ENCODE data around the gene SERPINE2. TPM values are rescaled to one million over a fixed set of nuclear protein-coding genes. Genes with fewer than 3 reads are reported as not detected.
A peak's percentile ranks its signal among the peaks of the same experiment; 100 is the strongest.

Gene SERPINE2
- polyA plus RNA-seq, 2 donors, result 16.6 to 19.6 TPM

- Histone ChIP-seq H3K4me3 (ENCODE audit: low read depth in 1 of 2, low read length in 2 of 2) (no peak overlapping the region), H3K36me3 (ENCODE audit: control insufficient read depth in 2 of 2, insufficient read depth in 2 of 2, low read length in 1 of 2) (peaks cover 0 to 2% of the 10 kb centered on the region in 2 donors), H3K4me1 (ENCODE audit: control insufficient read depth in 2 of 2, insufficient read depth in 2 of 2, low read length in 1 of 2) (no peaks in the 10 kb centered on the region), H3K9me3 (ENCODE audit: control insufficient read depth in 2 of 2, insufficient read depth in 1 of 2, low read depth in 1 of 2, low read length in 1 of 2) (no peaks in the 10 kb centered on the region), H3K27ac (ENCODE audit: low read depth in 2 of 2, low read length in 1 of 2) (no peak overlapping the region), H3K27me3 (ENCODE audit: control insufficient read depth in 1 of 2, insufficient read depth in 2 of 2, low read length in 2 of 2) (no peaks in the 10 kb centered on the region)
- 84 to 87% methylated on average over 5 of the region's 5 CpGs for WGBS, 2 donors
These were observed 67.4 kb downstream of the SERPINE2 start for GRCh38 chr2:223971731-223972130.

- H3K4me1 ChIP-seq (ENCODE audit: control insufficient read depth in 2 of 2, insufficient read depth in 2 of 2, low read length in 1 of 2), result no peaks in the 10 kb centered on the region
- no peaks in the 10 kb centered on the region for H3K27me3 ChIP-seq (ENCODE audit: control insufficient read depth in 1 of 2, insufficient read depth in 2 of 2, low read length in 2 of 2)
- 62% methylated on average over 8 of the region's 8 CpGs for WGBS, 2 donors
- peaks cover 0 to 2% of the 10 kb centered on the region in 2 donors for H3K36me3 ChIP-seq (ENCODE audit: control insufficient read depth in 2 of 2, insufficient read depth in 2 of 2, low read length in 1 of 2)
- no peaks in the 10 kb centered on the region for H3K9me3 ChIP-seq (ENCODE audit: control insufficient read depth in 2 of 2, insufficient read depth in 1 of 2, low read depth in 1 of 2, low read length in 1 of 2)
- H3K27ac ChIP-seq (ENCODE audit: low read depth in 2 of 2, low read length in 1 of 2), result no peak overlapping the region
- no peak overlapping the region for H3K4me3 ChIP-seq (ENCODE audit: low read depth in 1 of 2, low read length in 2 of 2)
These were observed 68.5 kb downstream of the SERPINE2 start for GRCh38 chr2:223970343-223971128.

GRCh38 chr2:223969856-223970255, 69.2 kb downstream of the SERPINE2 start:
- Histone ChIP-seq H3K4me1 (ENCODE audit: control insufficient read depth in 2 of 2, insufficient read depth in 2 of 2, low read length in 1 of 2) (no peaks in the 10 kb centered on the region), H3K9me3 (ENCODE audit: control insufficient read depth in 2 of 2, insufficient read depth in 1 of 2, low read depth in 1 of 2, low read length in 1 of 2) (no peaks in the 10 kb centered on the region), H3K4me3 (ENCODE audit: low read depth in 1 of 2, low read length in 2 of 2) (no peak overlapping the region), H3K36me3 (ENCODE audit: control insufficient read depth in 2 of 2, insufficient read depth in 2 of 2, low read length in 1 of 2) (peaks cover 0 to 2% of the 10 kb centered on the region in 2 donors), H3K27ac (ENCODE audit: low read depth in 2 of 2, low read length in 1 of 2) (no peak overlapping the region), H3K27me3 (ENCODE audit: control insufficient read depth in 1 of 2, insufficient read depth in 2 of 2, low read length in 2 of 2) (no peaks in the 10 kb centered on the region)
- 90 to 95% methylated on average over 1 of the region's 1 CpG for WGBS, 2 donors

GRCh38 chr2:223969315-223969714, 69.8 kb downstream of the SERPINE2 start:
- Histone ChIP-seq H3K4me3 (ENCODE audit: low read depth in 1 of 2, low read length in 2 of 2) (no peak overlapping the region), H3K27ac (ENCODE audit: low read depth in 2 of 2, low read length in 1 of 2) (no peak overlapping the region), H3K36me3 (ENCODE audit: control insufficient read depth in 2 of 2, insufficient read depth in 2 of 2, low read length in 1 of 2) (peaks cover 0 to 2% of the 10 kb centered on the region in 2 donors), H3K4me1 (ENCODE audit: control insufficient read depth in 2 of 2, insufficient read depth in 2 of 2, low read length in 1 of 2) (no peaks in the 10 kb centered on the region), H3K9me3 (ENCODE audit: control insufficient read depth in 2 of 2, insufficient read depth in 1 of 2, low read depth in 1 of 2, low read length in 1 of 2) (no peaks in the 10 kb centered on the region), H3K27me3 (ENCODE audit: control insufficient read depth in 1 of 2, insufficient read depth in 2 of 2, low read length in 2 of 2) (no peaks in the 10 kb centered on the region)
- 29% methylated on average over 3 of the region's 3 CpGs; no CpG with 5 or more reads in 1 of the 2 donors for WGBS, 2 donors

GRCh38 chr2:223967981-223968380, 71.1 kb downstream of the SERPINE2 start:
- H3K9me3 ChIP-seq (ENCODE audit: control insufficient read depth in 2 of 2, insufficient read depth in 1 of 2, low read depth in 1 of 2, low read length in 1 of 2), result no peaks in the 10 kb centered on the region
- H3K27ac ChIP-seq (ENCODE audit: low read depth in 2 of 2, low read length in 1 of 2), result no peak overlapping the region
- no peaks in the 10 kb centered on the region for H3K27me3 ChIP-seq (ENCODE audit: control insufficient read depth in 1 of 2, insufficient read depth in 2 of 2, low read length in 2 of 2)
- no peaks in the 10 kb centered on the region for H3K4me1 ChIP-seq (ENCODE audit: control insufficient read depth in 2 of 2, insufficient read depth in 2 of 2, low read length in 1 of 2)
- peaks cover 0 to 2% of the 10 kb centered on the region in 2 donors for H3K36me3 ChIP-seq (ENCODE audit: control insufficient read depth in 2 of 2, insufficient read depth in 2 of 2, low read length in 1 of 2)
- WGBS, 2 donors, result 54 to 76% methylated on average over 2 of the region's 2 CpGs
- H3K4me3 ChIP-seq (ENCODE audit: low read depth in 1 of 2, low read length in 2 of 2), result no peak overlapping the region

DNA sequence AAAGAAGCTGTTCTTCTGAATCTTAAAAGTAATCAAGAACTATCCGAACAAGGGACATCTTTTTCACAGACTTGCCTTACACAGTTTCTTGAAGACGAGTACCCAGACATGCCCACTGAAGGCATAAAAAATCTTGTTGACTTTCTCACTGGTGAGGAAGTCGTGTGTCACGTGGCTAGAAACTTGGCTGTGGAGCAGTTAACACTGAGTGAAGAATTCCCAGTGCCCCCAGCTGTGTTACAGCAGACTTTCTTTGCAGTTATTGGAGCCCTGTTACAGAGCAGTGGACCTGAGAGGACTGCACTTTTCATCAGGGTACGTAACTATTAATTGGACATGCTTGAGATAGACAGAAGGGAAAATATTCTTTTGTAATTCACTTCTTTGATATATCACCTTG, 79.4 kb downstream of the SERPINE2 start:
- H3K9me3 ChIP-seq (ENCODE audit: control insufficient read depth in 2 of 2, insufficient read depth in 1 of 2, low read depth in 1 of 2, low read length in 1 of 2), result no peaks in the 10 kb centered on the region
- no peaks in the 10 kb centered on the region for H3K27me3 ChIP-seq (ENCODE audit: control insufficient read depth in 1 of 2, insufficient read depth in 2 of 2, low read length in 2 of 2)
- peaks cover 0 to 2% of the 10 kb centered on the region in 2 donors for H3K4me1 ChIP-seq (ENCODE audit: control insufficient read depth in 2 of 2, insufficient read depth in 2 of 2, low read length in 1 of 2)
- WGBS, 2 donors, result 33 to 41% methylated on average over 5 of the region's 5 CpGs
- no peak overlapping the region for H3K27ac ChIP-seq (ENCODE audit: low read depth in 2 of 2, low read length in 1 of 2)
- H3K36me3 ChIP-seq (ENCODE audit: control insufficient read depth in 2 of 2, insufficient read depth in 2 of 2, low read length in 1 of 2), result peaks cover 2 to 4% of the 10 kb centered on the region in 2 donors
- H3K4me3 ChIP-seq (ENCODE audit: low read depth in 1 of 2, low read length in 2 of 2), result peak overlapping the region in 1 of 2 donors; percentile 1

DNA sequence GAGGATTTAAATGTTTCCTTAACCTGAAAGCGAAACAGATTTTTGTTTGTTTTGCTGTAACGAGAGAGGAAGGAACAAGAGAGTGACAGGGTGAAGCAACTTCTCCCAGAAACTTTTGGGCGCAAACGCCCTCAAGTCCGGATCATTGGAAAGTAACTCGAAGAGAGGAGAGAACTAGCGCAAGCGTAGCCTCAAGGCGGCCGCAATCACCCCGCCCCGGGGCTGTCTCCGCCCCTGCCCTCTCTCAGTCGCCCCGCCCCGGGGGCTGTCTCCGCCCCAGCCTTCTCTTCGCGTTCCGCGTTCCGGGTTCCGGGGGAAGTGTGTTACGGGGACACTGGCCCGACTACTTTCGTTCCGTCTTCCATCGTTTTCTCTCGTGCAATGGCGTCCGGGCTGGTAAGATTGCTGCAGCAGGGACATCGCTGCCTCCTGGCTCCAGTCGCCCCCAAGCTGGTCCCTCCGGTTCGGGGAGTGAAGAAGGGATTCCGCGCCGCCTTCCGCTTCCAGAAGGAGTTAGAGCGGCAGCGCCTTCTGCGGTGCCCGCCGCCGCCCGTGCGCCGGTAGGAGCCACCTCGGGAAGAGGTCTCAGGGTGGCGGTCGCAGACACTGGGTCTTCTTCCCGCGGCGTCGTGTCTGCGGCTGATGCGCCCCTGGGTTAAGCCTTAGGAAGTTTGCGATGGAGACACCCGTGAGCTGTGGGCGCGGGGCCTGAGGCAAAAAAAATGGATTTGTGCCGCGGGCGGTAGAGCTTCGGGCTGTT, 81.8 kb downstream of the SERPINE2 start, which contains the start of gene MRPL44:
TSS of gene MRPL44 (plus strand) at position 372 of the 760 bp plus-strand sequence. CDS start at position 382, 10 bp downstream.
- peaks cover 2 to 4% of the 10 kb centered on the region in 2 donors for H3K36me3 ChIP-seq (ENCODE audit: control insufficient read depth in 2 of 2, insufficient read depth in 2 of 2, low read length in 1 of 2)
- H3K4me3 ChIP-seq (ENCODE audit: low read depth in 1 of 2, low read length in 2 of 2), result peak within 1 kb of the TSS; percentile 93 to 94
- 0% methylated on average over 65 of the region's 65 CpGs for WGBS, 2 donors
- no peaks in the 10 kb centered on the region for H3K27me3 ChIP-seq (ENCODE audit: control insufficient read depth in 1 of 2, insufficient read depth in 2 of 2, low read length in 2 of 2)
- H3K9me3 ChIP-seq (ENCODE audit: control insufficient read depth in 2 of 2, insufficient read depth in 1 of 2, low read depth in 1 of 2, low read length in 1 of 2), result no peaks in the 10 kb centered on the region
- H3K4me1 ChIP-seq (ENCODE audit: control insufficient read depth in 2 of 2, insufficient read depth in 2 of 2, low read length in 1 of 2), result peaks cover 0 to 2% of the 10 kb centered on the region in 2 donors
- H3K27ac ChIP-seq (ENCODE audit: low read depth in 2 of 2, low read length in 1 of 2), result peak within 1 kb of the TSS; percentile 60 to 78

DNA sequence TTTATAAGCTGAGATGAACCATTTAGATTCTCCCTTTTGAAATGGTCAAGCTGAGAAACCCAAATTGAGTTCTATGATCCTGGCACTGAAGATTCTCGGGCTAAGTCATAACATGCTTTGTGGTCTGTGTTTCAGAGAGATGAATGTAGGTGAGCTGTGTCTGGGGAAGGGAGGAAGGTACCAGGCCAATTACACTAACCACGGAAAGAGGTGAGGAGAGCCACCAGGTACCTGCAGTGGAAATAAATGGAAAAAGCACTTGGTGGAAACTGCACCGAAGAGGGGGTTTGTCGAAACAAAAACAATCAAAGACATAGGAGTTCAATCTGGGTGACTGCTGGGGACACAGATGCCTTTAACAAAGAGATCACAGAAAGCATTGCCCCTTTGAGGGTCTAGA, 82.8 kb downstream of the SERPINE2 start:
- peaks cover 0 to 2% of the 10 kb centered on the region in 2 donors for H3K4me1 ChIP-seq (ENCODE audit: control insufficient read depth in 2 of 2, insufficient read depth in 2 of 2, low read length in 1 of 2)
- no peaks in the 10 kb centered on the region for H3K27me3 ChIP-seq (ENCODE audit: control insufficient read depth in 1 of 2, insufficient read depth in 2 of 2, low read length in 2 of 2)
- 66 to 76% methylated on average over 4 of the region's 4 CpGs for WGBS, 2 donors
- peak overlapping the region; percentile 1 to 52 for H3K27ac ChIP-seq (ENCODE audit: low read depth in 2 of 2, low read length in 1 of 2)
- peak overlapping the region in 1 of 2 donors; percentile 1 for H3K4me3 ChIP-seq (ENCODE audit: low read depth in 1 of 2, low read length in 2 of 2)
- no peaks in the 10 kb centered on the region for H3K9me3 ChIP-seq (ENCODE audit: control insufficient read depth in 2 of 2, insufficient read depth in 1 of 2, low read depth in 1 of 2, low read length in 1 of 2)
- H3K36me3 ChIP-seq (ENCODE audit: control insufficient read depth in 2 of 2, insufficient read depth in 2 of 2, low read length in 1 of 2), result peaks cover 2 to 4% of the 10 kb centered on the region in 2 donors

DNA sequence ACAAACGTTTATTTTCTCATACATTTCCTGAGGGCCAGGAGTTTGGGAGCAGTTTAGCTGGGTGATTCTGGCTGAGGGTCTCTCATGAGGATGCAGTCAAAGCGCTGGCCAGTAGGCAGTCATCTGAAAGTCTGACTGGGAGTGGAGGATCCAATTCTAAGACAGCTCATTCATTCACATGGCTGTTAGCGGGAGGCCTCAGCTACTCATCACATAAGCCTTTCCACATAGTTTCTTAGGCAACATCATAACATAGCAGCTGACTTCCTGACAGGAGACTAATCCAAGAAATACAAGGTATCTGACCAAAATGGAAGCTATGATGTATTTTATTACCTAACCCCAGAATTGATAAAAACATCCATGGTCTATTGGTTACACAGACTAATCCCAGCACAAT, 84.7 kb downstream of the SERPINE2 start:
- Histone ChIP-seq H3K4me1 (ENCODE audit: control insufficient read depth in 2 of 2, insufficient read depth in 2 of 2, low read length in 1 of 2) (no peaks in the 10 kb centered on the region), H3K4me3 (ENCODE audit: low read depth in 1 of 2, low read length in 2 of 2) (no peak overlapping the region), H3K9me3 (ENCODE audit: control insufficient read depth in 2 of 2, insufficient read depth in 1 of 2, low read depth in 1 of 2, low read length in 1 of 2) (no peaks in the 10 kb centered on the region), H3K27me3 (ENCODE audit: control insufficient read depth in 1 of 2, insufficient read depth in 2 of 2, low read length in 2 of 2) (no peaks in the 10 kb centered on the region), H3K27ac (ENCODE audit: low read depth in 2 of 2, low read length in 1 of 2) (no peak overlapping the region), H3K36me3 (ENCODE audit: control insufficient read depth in 2 of 2, insufficient read depth in 2 of 2, low read length in 1 of 2) (no peaks in the 10 kb centered on the region)
- 76 to 78% methylated on average over 3 of the region's 3 CpGs for WGBS, 2 donors

All from esophagus (tissue), 2 donors.